Heart left ventricle (tissue), 16 donors: Measurements from ENCODE around the gene ZNF230. TPM values are rescaled to one million over a fixed set of nuclear protein-coding genes. Genes with fewer than 3 reads are reported as not detected.

ENCODE experiments used
- ATAC-seq, 4 donors: fragments of 200-7000 bp; cut with Tn5 transposase; one replicate each; pipeline ENCODE4 v1.9.1; 2020 to 2022; ENCODE audit warnings: moderate library complexity in 4 of 4, mild to moderate bottlenecking in 3 of 4, moderate number of reproducible peaks in 1 of 4
- DNase-seq, 5 donors: peaks; one replicate each; pipeline ENCODE4 v3.0.0-alpha.2; 2020
- H3K27ac ChIP-seq, 12 donors: fragments of 200-600 bp; sonication (generic) in 4 of 12; one replicate each; pipeline versions ENCODE4 v1.5.0 to v1.8.0; 2016 to 2022; ENCODE audit warnings: mild to moderate bottlenecking in 2 of 12
- H3K27me3 ChIP-seq, 9 donors: fragments of 200-600 bp; sonication (generic) in 2 of 9; one replicate each; pipeline versions ENCODE4 v1.5.1 to v1.8.0; 2016 to 2022; ENCODE audit warnings: mild to moderate bottlenecking in 3 of 9
- H3K36me3 ChIP-seq, 9 donors: fragments of 200-600 bp; sonication (generic) in 2 of 9; one replicate each; pipeline versions ENCODE4 v1.5.0 to v1.8.0; 2018 to 2022; ENCODE audit warnings: mild to moderate bottlenecking in 2 of 9
- H3K4me1 ChIP-seq, 12 donors: fragments of 200-600 bp; sonication (generic) in 4 of 12; one replicate each; pipeline versions ENCODE4 v1.5.0 to v1.8.0; 2016 to 2022; ENCODE audit warnings: mild to moderate bottlenecking in 3 of 12
- H3K4me3 ChIP-seq, 12 donors: fragments of 200-600 bp; sonication (generic) in 4 of 12; one replicate each; pipeline versions ENCODE4 v1.5.0 to v1.8.0; 2017 to 2022; ENCODE audit warnings: mild to moderate bottlenecking in 9 of 12, moderate library complexity in 4 of 12
- H3K9me3 ChIP-seq, 12 donors: fragments of 200-600 bp; sonication (generic) in 4 of 12; one replicate each; pipeline versions ENCODE4 v1.5.0 to v1.8.0; 2016 to 2022; ENCODE audit warnings: mild to moderate bottlenecking in 1 of 12
- CTCF ChIP-seq, 12 donors: fragments of 200-600 bp; sonication (generic) in 4 of 12; IDR thresholded peaks; one replicate each; pipeline versions ENCODE4 v1.5.0 to v1.8.0; 2018 to 2022; ENCODE audit warnings: antibody characterized with exemption in 12 of 12, mild to moderate bottlenecking in 5 of 12
- POLR2A ChIP-seq, 2 donors: fragments of 450-650 bp; IDR thresholded peaks; one replicate each; pipeline ENCODE4 v1.6.1; 2017; ENCODE audit warnings: antibody characterized with exemption in 2 of 2, mild to moderate bottlenecking in 2 of 2, moderate library complexity in 2 of 2
- WGBS, 4 donors: extraction: QIAGEN DNeasy Blood & Tissue Kit in 2 of 4; methylation state at CpG; one replicate each; pipeline versions ENCODE4 v1.1.5 to v1.1.7; 2013 to 2018; 5-methylcytosine and 5-hydroxymethylcytosine counted together
- intact Hi-C, 10 donors: fragments of 100-400 bp; cut with DNase I; formaldehyde crosslinking; loops; one replicate each; pipeline versions ENCODE4 v1.11.1 to v1.14.2; 2022
- long read RNA-seq, 3 donors: library from polyadenylated mRNA; unstranded; transcript quantifications; one replicate each; pipeline ENCODE4 v2.0.0, GENCODE V29; 2020 to 2021
- polyA plus RNA-seq, 2 donors: library from polyadenylated mRNA; stranded (reverse); fragments of 200-250 nt; gene quantifications; one replicate each; pipeline ENCODE4 v1.2.3, GENCODE V29; 2013
- total RNA-seq, 9 donors: library from RNA; depleted of rRNA in 2 of 9; stranded (reverse); fragments of >200 nt in 2 of 9; fragmentation: NEBNext Ultra II Directional in 3 of 9; extraction: Animal tissue kit (Norgen Biotek cat#: 25700) in 3 of 9; gene quantifications; one replicate each; pipeline versions ENCODE4 v1.1.0 to v1.2.4, GENCODE V29; 2016 to 2023
- donor health status: ischemic (EF 13 %, LVEDD 7.1; RV severe dilation, severe dysfunction).
- donor health status: healthy with polysubstance abuse.
- donor health status: DM: no; HTN: yes; CAD: no.
- donor health status: DM: no; HTN: no; CAD: no.
- donor health status: ischemic (EF 25% LVEDD 6.9; RV normal size, moderate dysfunction).
- donor health status: ischemic (EF 25% LVEDD 5.7; RV mildly dilated, moderate dysfunction).
- donor health status: healthy.
- donor health status: DM: yes; HTN: yes; CAD: no.
- donor health status: ischemic (EF 35%, LVEDD 5.7; RV mildly dilated, moderate dysfunction).
- donor health status: nonischemic (EF 11% LVEDD 7.7; RV severe dilation, severe dysfunction).
- donor health status: DM: yes; HTN: yes; CAD: no.
- donor health status: PGD.
- donor health status: ischemic (EF 29% LVEDD 5.4; RV normal size, mild dysfunction).
- donor health status: nonischemic (EF 23%, LVEDD 6.1; RV moderate dilation, normal function).

Gene ZNF230
- total RNA-seq (1 to 10 TPM; 1.7 to 4.3 (median 2.5) TPM), polyA plus RNA-seq (1 to 10 TPM; 1.8 to 1.9 TPM)
- long read RNA-seq, donor 1, full-length matches to known transcripts = 8 of 9 reads
- long read RNA-seq, donor 1, partial matches to known transcripts = 0 of 9 reads
- long read RNA-seq, donor 1, other reads (novel, unspliced or antisense) = 1 of 9 reads
- long read RNA-seq, donor 2, full-length matches to known transcripts = 21 of 22 reads
- long read RNA-seq, donor 2, partial matches to known transcripts = 0 of 22 reads
- long read RNA-seq, donor 2, other reads (novel, unspliced or antisense) = 1 of 22 reads
- long read RNA-seq, donor 3, full-length matches to known transcripts = 3 of 3 reads
- long read RNA-seq, donor 3, partial matches to known transcripts = 0 of 3 reads
- long read RNA-seq, donor 3, other reads (novel, unspliced or antisense) = 0 of 3 reads

- TF ChIP-seq POLR2A (IDR thresholded peaks at IDR 0.05) (peak in 1 of 2 donors; percentile 41), CTCF (IDR thresholded peaks at IDR 0.05) (no peak)
- 0 to 1% (median 1%) methylated on average over 40 to 48 of the region's 48 CpGs for WGBS, 4 donors
Measured at GRCh38 chr19:44002566-44003460, at the start of gene ZNF230. Gene ZNF230, plus strand, starts transcription at chr19:44002957. Its CDS starts 4,122 bp downstream, at chr19:44007079.

GRCh38 chr19:43956827-43957226, 45.9 kb upstream of the ZNF230 start:
- Histone ChIP-seq H3K27me3 (no peaks in the 10 kb centered on the region), H3K4me3 (no peak overlapping the region), H3K27ac (no peak overlapping the region), H3K9me3 (peaks cover 0 to 85% (median 53%) of the 10 kb centered on the region in 12 donors), H3K36me3 (peaks cover 0 to 49% (median 0%) of the 10 kb centered on the region in 9 donors), H3K4me1 (no peaks in the 10 kb centered on the region)
- no peak for DNase-seq
- TF ChIP-seq CTCF (IDR thresholded peaks at IDR 0.05) (no peak), POLR2A (IDR thresholded peaks at IDR 0.05) (no peak)
- no peak for ATAC-seq
- WGBS, 4 donors = 94 to 97% (median 94%) methylated on average over 3 of the region's 3 CpGs
- intact Hi-C loops = no loop called here

More at GRCh38 chr19:44002566-44003460, at the start of gene ZNF230:
- DNase-seq = peak; percentile 89 to 95 (median 94)
- Histone ChIP-seq H3K36me3 (peaks cover 0 to 18% (median 11%) of the 10 kb centered on the region in 9 donors), H3K4me1 (peaks cover 0 to 28% (median 11%) of the 10 kb centered on the region in 12 donors), H3K4me3 (peak within 1 kb of the TSS; percentile 61 to 92 (median 82)), H3K9me3 (peaks cover 0 to 39% (median 7%) of the 10 kb centered on the region in 12 donors), H3K27me3 (no peaks in the 10 kb centered on the region), H3K27ac (peak within 1 kb of the TSS; percentile 37 to 84 (median 75))
- intact Hi-C loops = loop anchor here in 9 of 10 donors (1.0 to 10.0 kb wide), 12 partner anchors 18 to 164 kb away; partner anchors contain the start of genes ZNF155 (in 6 of the 9), ZNF224 (in 4 of the 9), ZNF222 (in 2 of the 9) and ZNF223 (in 2 of the 9)
- ATAC-seq = peak; percentile 99 to 100 (median 100)

GRCh38 chr19:43957891-43958290, 44.9 kb upstream of the ZNF230 start:
- H3K27ac ChIP-seq = no peak overlapping the region
- 95 to 98% (median 98%) methylated on average over 3 of the region's 3 CpGs for WGBS, 4 donors
- intact Hi-C loops = no loop called here
- ATAC-seq (no peak), DNase-seq (no peak)
- H3K36me3 ChIP-seq = peaks cover 0 to 59% (median 4%) of the 10 kb centered on the region in 9 donors
- H3K4me3 ChIP-seq = no peak overlapping the region
- TF ChIP-seq CTCF (IDR thresholded peaks at IDR 0.05) = no peak
- H3K4me1 ChIP-seq = no peaks in the 10 kb centered on the region
- H3K27me3 ChIP-seq = no peaks in the 10 kb centered on the region
- peaks cover 0 to 91% (median 61%) of the 10 kb centered on the region in 12 donors for H3K9me3 ChIP-seq
